Prostate gland (tissue), 2 donors: Measurements from ENCODE around the gene ZNF653.

Source experiments
- POLR2A ChIP-seq: fragments of 450-650 bp; IDR thresholded peaks from one replicate; pipeline ENCODE4 v1.6.1; 2016; ENCODE audit warnings: antibody characterized with exemption, mild to moderate bottlenecking
- TF ChIP-seq, protein P1 (sequence below), 4 experiments: fragments of 200-600 bp in 2 of 4; fragments of 450-650 bp in 2 of 4; sonication (generic) in 2 of 4; IDR thresholded peaks; 1 replicate in 3 of 4; 2 replicates in 1 of 4; pipeline ENCODE4 v1.5.1; 2016 to 2019; ENCODE audit warnings: antibody characterized with exemption in 4 of 4, mild to moderate bottlenecking in 2 of 4, moderate library complexity in 2 of 4

DNA sequence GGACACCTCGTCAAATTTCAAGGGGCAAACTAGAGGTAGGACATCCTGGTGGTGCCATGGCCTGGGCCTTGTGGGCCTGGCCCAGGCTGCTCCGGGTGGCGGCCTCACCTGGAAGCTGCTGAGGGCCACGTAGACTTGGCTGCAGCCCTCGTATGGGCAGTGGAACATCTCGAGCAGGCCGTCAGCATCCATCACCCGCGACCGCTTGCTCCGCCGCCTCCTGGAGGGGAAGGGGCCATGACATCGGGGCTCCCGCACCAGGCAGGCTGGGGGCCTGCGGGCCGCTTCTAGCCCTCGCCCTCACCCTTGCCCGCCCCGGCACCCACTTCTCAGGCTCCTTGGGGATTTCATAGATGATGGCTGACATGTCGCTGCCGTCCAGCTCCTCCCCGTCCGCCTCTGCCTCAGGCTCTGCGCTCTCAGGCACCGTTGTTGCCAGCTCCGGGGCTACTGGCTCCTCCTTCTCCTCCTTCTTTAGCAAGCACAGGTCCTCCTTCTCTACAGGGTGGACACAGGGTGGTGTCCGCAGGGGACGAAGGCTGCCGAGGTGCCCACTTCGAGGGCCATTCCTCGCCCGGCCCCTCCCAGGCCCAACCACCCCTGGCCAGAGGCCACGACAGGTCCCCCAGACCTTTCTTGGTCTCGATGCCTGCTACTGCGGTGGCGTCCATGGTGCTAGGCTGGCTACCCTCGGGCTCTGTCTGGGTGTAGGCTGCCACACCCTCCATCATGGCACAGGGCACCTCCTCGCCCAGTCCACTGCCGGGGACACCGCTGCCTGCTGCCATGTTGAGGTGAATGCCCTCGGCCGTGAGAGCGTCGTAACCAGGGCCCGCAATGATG is 18.8 kb downstream of the ZNF653 start:
- no peak for TF ChIP-seq POLR2A
- TF ChIP-seq, protein P1, sequence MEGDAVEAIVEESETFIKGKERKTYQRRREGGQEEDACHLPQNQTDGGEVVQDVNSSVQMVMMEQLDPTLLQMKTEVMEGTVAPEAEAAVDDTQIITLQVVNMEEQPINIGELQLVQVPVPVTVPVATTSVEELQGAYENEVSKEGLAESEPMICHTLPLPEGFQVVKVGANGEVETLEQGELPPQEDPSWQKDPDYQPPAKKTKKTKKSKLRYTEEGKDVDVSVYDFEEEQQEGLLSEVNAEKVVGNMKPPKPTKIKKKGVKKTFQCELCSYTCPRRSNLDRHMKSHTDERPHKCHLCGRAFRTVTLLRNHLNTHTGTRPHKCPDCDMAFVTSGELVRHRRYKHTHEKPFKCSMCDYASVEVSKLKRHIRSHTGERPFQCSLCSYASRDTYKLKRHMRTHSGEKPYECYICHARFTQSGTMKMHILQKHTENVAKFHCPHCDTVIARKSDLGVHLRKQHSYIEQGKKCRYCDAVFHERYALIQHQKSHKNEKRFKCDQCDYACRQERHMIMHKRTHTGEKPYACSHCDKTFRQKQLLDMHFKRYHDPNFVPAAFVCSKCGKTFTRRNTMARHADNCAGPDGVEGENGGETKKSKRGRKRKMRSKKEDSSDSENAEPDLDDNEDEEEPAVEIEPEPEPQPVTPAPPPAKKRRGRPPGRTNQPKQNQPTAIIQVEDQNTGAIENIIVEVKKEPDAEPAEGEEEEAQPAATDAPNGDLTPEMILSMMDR (IDR thresholded peaks at IDR 0.05): no peak
